Measurements from ENCODE around the gene HTRA3. TPM values are rescaled to one million over a fixed set of nuclear protein-coding genes. Genes with fewer than 3 reads are reported as not detected.
A peak's percentile ranks its signal among the peaks of the same experiment; 100 is the strongest.

HTRA3 gene
- total RNA-seq, 1 donor from 2014 or later = 0.16 TPM

DNA sequence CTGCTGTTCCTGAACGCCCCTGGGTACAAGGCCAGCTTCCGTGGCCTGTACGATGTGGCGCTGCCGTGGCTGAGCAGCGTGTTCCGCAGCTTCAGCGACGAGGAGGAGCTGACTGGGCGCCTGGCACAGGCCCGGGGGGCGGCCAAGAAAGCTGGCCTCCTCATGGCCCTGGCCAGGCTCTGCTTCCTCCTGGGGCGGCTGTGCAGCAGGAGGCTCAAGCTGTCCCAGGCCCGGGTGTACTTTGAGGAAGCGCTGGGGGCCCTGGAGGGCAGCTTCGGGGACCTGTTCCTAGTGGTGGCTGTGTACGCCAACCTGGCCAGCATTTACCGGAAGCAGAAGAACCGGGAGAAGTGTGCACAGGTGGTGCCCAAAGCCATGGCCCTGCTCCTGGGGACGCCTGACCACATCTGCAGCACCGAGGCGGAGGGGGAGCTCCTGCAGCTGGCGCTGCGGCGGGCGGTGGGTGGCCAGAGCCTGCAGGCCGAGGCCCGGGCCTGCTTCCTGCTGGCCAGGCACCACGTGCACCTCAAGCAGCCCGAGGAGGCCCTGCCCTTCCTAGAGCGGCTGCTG, 42.3 kb upstream of the HTRA3 start:
- TF ChIP-seq, protein P1, sequence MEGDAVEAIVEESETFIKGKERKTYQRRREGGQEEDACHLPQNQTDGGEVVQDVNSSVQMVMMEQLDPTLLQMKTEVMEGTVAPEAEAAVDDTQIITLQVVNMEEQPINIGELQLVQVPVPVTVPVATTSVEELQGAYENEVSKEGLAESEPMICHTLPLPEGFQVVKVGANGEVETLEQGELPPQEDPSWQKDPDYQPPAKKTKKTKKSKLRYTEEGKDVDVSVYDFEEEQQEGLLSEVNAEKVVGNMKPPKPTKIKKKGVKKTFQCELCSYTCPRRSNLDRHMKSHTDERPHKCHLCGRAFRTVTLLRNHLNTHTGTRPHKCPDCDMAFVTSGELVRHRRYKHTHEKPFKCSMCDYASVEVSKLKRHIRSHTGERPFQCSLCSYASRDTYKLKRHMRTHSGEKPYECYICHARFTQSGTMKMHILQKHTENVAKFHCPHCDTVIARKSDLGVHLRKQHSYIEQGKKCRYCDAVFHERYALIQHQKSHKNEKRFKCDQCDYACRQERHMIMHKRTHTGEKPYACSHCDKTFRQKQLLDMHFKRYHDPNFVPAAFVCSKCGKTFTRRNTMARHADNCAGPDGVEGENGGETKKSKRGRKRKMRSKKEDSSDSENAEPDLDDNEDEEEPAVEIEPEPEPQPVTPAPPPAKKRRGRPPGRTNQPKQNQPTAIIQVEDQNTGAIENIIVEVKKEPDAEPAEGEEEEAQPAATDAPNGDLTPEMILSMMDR (IDR thresholded peaks at IDR 0.05) = no peak
- DNase-seq (ENCODE audit: extremely low spot score, unreplicated experiment) = no peak
- Mint-ChIP-seq H3K27ac (ENCODE audit: unreplicated experiment) (no peak overlapping the region), H3K36me3 (ENCODE audit: unreplicated experiment) (no peaks in the 10 kb centered on the region), H3K9me3 (ENCODE audit: unreplicated experiment) (no peaks in the 10 kb centered on the region), H3K4me1 (ENCODE audit: unreplicated experiment) (peaks cover 31% of the 10 kb centered on the region), H3K27me3 (ENCODE audit: unreplicated experiment) (no peaks in the 10 kb centered on the region), H3K4me3 (ENCODE audit: unreplicated experiment) (no peak overlapping the region)

DNA sequence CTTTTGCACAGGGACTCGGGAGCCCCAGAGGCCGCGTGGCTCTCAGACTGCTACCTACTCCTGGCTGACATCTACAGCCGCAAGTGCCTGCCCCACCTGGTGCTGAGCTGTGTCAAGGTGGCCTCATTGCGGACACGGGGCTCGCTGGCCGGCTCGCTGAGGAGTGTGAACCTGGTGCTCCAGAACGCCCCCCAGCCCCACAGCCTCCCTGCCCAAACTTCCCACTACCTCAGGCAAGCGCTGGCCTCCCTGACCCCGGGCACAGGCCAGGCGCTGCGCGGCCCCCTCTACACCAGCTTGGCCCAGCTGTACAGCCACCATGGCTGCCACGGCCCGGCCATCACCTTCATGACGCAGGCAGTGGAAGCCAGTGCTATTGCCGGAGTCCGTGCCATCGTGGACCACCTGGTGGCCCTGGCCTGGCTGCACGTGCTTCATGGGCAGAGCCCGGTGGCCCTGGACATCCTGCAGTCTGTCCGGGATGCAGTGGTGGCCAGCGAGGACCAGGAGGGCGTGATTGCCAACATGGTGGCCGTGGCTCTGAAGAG, 41.7 kb upstream of the HTRA3 start:
- Mint-ChIP-seq H3K9me3 (ENCODE audit: unreplicated experiment) (no peaks in the 10 kb centered on the region), H3K27me3 (ENCODE audit: unreplicated experiment) (no peaks in the 10 kb centered on the region), H3K4me3 (ENCODE audit: unreplicated experiment) (no peak overlapping the region), H3K4me1 (ENCODE audit: unreplicated experiment) (peaks cover 31% of the 10 kb centered on the region), H3K36me3 (ENCODE audit: unreplicated experiment) (no peaks in the 10 kb centered on the region), H3K27ac (ENCODE audit: unreplicated experiment) (no peak overlapping the region)
- no peak for DNase-seq (ENCODE audit: extremely low spot score, unreplicated experiment)
- TF ChIP-seq, protein P1 (IDR thresholded peaks at IDR 0.05) = no peak

DNA sequence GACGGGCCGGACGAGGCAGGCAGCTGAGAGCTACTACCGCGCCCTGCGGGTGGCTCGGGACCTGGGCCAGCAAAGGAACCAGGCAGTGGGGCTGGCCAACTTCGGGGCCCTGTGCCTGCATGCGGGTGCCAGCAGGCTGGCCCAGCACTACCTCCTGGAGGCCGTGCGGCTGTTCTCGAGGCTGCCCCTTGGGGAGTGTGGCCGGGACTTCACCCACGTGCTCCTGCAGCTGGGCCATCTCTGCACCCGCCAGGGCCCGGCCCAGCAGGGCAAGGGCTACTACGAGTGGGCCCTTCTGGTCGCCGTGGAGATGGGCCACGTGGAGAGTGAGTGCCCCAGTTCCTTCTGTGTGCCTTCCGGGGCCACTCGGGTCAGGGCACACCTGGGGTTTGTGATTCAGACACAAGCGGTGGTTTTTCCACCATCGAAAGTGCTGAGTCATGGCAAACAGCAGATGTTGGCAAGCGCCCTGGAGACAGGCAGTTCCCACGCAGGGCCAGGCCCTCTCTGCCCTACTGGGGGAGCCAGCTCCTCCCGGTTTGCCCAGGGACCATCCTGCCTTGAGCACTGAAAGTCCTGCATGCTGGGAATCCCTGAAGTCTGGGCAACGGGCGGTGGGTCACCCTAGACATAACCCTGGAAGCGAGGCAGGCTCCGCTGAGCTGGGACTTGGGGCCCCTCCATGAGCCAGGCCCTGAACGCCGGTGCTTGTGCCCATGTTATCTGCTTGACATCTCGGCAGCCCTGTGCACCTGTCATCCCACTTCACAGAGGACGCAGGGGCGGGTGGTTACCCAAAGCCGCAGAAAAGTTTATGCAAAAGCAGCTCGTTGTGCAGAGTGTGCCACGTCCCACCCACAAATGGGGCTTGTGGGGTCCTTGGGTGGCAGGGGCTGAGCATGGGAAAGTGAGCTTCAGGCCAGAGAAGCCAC, 41.0 kb upstream of the HTRA3 start:
- Mint-ChIP-seq H3K27me3 (ENCODE audit: unreplicated experiment) (no peaks in the 10 kb centered on the region), H3K4me3 (ENCODE audit: unreplicated experiment) (no peak overlapping the region), H3K27ac (ENCODE audit: unreplicated experiment) (peak overlapping the region; percentile 34), H3K4me1 (ENCODE audit: unreplicated experiment) (peaks cover 31% of the 10 kb centered on the region), H3K36me3 (ENCODE audit: unreplicated experiment) (no peaks in the 10 kb centered on the region), H3K9me3 (ENCODE audit: unreplicated experiment) (no peaks in the 10 kb centered on the region)
- TF ChIP-seq, protein P1 (IDR thresholded peaks at IDR 0.05) = no peak
- no peak for DNase-seq (ENCODE audit: extremely low spot score, unreplicated experiment)

DNA sequence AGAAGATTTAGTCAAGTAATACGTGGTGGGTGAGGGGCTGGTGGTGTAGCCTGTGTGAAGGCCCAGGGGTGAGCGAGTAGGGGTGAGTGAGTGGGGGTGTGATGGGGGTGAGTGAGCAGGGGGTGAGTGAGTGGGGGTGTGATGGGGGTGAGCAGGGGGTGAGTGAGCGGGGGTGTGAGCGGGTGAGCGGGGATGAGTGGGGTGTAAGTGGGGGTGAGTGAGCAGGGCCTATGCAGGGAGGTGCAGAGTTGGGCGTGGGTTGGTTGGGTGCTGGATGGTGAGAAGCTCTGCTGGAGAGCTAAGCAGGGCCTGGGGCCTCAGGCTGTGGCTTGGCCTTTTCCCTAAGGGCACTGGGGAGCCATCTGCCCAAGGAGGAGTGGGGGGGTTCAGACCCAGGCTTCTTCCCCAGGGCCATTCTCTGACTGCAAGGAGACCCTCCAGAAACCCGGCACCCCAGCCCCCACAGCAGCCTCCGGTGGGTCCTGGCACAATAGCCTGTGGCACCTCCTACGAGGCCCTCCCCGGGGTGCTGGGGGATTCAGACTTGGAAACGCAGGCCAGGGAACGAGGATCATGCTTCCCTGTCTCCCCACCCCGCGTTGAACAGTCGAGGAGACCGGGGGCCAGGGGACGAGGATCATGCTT, 40.1 kb upstream of the HTRA3 start:
- TF ChIP-seq, protein P1 (IDR thresholded peaks at IDR 0.05) = no peak
- no peak for DNase-seq (ENCODE audit: extremely low spot score, unreplicated experiment)
- no peaks in the 10 kb centered on the region for H3K9me3 Mint-ChIP-seq (ENCODE audit: unreplicated experiment)
- H3K27ac Mint-ChIP-seq (ENCODE audit: unreplicated experiment) = no peak overlapping the region
- no peaks in the 10 kb centered on the region for H3K36me3 Mint-ChIP-seq (ENCODE audit: unreplicated experiment)
- no peaks in the 10 kb centered on the region for H3K27me3 Mint-ChIP-seq (ENCODE audit: unreplicated experiment)
- H3K4me3 Mint-ChIP-seq (ENCODE audit: unreplicated experiment) = no peak overlapping the region
- H3K4me1 Mint-ChIP-seq (ENCODE audit: unreplicated experiment) = peaks cover 31% of the 10 kb centered on the region
